ENCODE data around the gene HTRA1. TPM values are rescaled to one million over a fixed set of nuclear protein-coding genes. Genes with fewer than 3 reads are reported as not detected.

Gene HTRA1
- total RNA-seq, 8 experiments from 2014 or later, result 0.55 to 186 (median 5.3) TPM

DNA sequence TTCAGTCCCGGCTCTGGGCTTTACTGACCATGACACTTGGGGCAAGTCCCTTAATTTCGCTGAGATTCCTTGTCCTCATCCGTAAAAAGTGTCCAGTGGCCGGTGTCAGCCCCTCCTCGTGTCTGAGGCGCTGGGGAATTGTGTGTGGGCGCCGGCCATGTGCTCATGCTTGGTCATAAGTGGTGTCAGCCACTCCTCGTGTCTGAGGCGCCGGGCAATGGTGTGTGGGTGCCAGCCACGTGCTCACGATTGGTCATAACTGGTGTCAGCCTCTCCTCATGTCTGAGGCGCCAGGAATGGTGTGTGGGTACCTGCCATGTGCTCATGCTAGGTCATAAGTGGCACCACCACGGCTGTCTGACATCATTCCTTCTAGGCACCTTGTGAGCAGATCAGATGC lies 58.5 kb downstream of the HTRA1 start:
- 70 to 100% (median 86%) methylated on average over 1 to 7 of the region's 15 CpGs; no CpG with 5 or more reads in 6 of the 10 experiments for WGBS, 10 experiments
- ATAC-seq (replicated peaks in 6 of 8), result no peak
- Histone ChIP-seq H3K4me3 (no peak overlapping the region), H3K4me1 (replicated peaks in 1 of 2) (no peaks in the 10 kb centered on the region), H3K27ac (no peak overlapping the region)
- in situ Hi-C loops (cut with MboI; ENCODE audit: low pct_unique_long_range_greater_than_20kb in 2 of 9, low sequenced_read_pairs in 9 of 9, unreplicated experiment in 9 of 9), result no loop called here

DNA sequence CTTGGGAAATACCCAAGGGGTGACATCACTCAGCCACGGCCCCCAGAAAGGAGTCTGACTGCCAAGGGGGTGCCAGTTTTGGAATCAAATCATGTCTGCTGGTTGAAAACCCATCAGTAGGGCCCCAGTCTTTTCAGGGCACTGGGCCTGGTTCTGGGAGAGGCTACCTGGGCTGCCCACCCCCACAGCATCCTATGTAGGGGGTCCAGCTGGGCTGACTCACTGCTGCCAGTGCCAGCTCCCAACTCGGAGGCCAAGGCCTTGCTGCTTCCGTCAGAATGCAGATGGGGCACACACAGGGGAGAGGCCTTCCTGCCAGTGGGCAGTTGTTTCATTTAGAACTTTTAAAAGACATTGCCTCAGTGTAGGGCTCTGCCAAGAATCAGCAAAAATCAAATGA lies 59.7 kb downstream of the HTRA1 start:
- 50 to 93% (median 64%) methylated on average over 1 to 3 of the region's 3 CpGs; no CpG with 5 or more reads in 6 of the 10 experiments for WGBS, 10 experiments
- in situ Hi-C loops (cut with MboI; ENCODE audit: low pct_unique_long_range_greater_than_20kb in 2 of 9, low sequenced_read_pairs in 9 of 9, unreplicated experiment in 9 of 9), result no loop called here
- Histone ChIP-seq H3K27ac (no peak overlapping the region), H3K4me3 (no peak overlapping the region), H3K4me1 (replicated peaks in 1 of 2) (no peaks in the 10 kb centered on the region)
- no peak for ATAC-seq (replicated peaks in 6 of 8)

DNA sequence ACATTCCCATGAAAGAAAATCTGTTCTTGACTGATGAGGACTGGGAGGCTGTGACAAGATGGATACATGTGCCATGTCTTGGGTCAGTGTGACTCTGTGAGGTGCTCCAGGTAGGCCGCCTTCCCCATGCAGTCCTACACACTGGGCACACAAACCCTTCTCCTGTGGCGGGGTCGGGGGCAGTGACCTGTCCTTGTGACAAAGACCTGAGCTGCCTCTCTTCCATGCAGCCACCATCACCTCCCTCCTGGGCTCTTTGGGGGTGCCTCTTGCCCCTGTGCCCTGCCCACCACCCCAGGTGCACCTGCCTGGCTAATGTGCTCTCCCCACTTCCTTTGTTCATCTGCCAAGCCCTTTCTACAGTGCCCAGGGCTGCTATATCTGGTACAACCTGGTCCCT lies 63.5 kb downstream of the HTRA1 start:
- ATAC-seq (replicated peaks in 6 of 8), result no peak
- in situ Hi-C loops (cut with MboI; ENCODE audit: low pct_unique_long_range_greater_than_20kb in 2 of 9, low sequenced_read_pairs in 9 of 9, unreplicated experiment in 9 of 9), result no loop called here
- 80 to 100% (median 95%) methylated on average over 1 to 2 of the region's 3 CpGs; no CpG with 5 or more reads in 6 of the 10 experiments for WGBS, 10 experiments

DNA sequence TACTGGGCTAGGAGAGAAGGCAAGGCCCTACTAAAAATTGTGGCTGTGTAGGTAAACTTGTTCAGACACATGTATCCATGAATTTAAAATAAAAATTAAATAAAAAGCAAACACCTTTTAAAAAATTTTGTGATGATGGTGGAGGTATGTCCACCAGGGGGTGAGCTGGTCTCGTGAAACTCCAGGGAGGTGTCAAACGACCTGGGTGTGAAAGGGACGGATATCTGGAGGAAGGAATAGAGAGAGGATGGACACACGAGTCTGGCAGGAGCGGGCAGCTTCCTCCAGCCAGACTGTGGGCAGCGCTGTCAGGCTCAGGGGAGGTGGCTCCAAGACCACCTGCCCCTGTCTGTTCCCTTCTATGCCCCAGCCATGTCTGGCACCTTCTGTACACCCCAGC lies 64.4 kb downstream of the HTRA1 start:
- ATAC-seq (replicated peaks in 6 of 8), result peak in 3 of 8 experiments; percentile 31 to 42 (median 31)
- Histone ChIP-seq H3K27ac (no peak overlapping the region), H3K4me3 (no peak overlapping the region), H3K4me1 (replicated peaks in 1 of 2) (no peaks in the 10 kb centered on the region)
- in situ Hi-C loops (cut with MboI; ENCODE audit: low pct_unique_long_range_greater_than_20kb in 2 of 9, low sequenced_read_pairs in 9 of 9, unreplicated experiment in 9 of 9), result no loop called here
- WGBS, 10 experiments, result 7 to 59% (median 29%) methylated on average over 2 to 6 of the region's 6 CpGs; no CpG with 5 or more reads in 3 of the 10 experiments

More for the DNA sequence above, 63.5 kb downstream of the HTRA1 start:
- H3K4me1 ChIP-seq (replicated peaks in 1 of 2), result no peaks in the 10 kb centered on the region
- no peak overlapping the region for H3K4me3 ChIP-seq
- H3K27ac ChIP-seq, result no peak overlapping the region

DNA sequence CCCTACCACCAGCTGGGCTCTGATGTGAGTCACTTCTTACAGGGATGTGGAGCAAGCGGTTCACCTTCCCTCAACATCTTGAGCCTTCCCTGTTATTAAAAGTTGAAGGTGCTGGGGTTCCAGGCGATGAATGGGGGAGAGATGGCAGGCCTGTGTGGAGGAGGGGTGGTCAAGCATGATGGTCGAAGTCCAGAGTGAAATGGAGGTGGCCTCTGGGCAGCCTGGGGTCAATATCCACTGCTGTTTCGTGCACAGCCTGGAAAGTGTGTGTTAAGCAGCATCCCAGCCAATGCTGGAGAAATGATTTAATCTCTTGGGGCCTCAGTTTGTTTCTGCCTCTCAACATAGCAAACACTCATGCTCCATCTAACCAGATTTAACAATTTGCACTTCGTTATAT lies 65.5 kb downstream of the HTRA1 start:
- Histone ChIP-seq H3K4me1 (replicated peaks in 1 of 2) (no peaks in the 10 kb centered on the region), H3K4me3 (no peak overlapping the region), H3K27ac (no peak overlapping the region)
- WGBS, 10 experiments, result 7 to 69% (median 40%) methylated on average over 1 to 4 of the region's 5 CpGs; no CpG with 5 or more reads in 2 of the 10 experiments
- in situ Hi-C loops (cut with MboI; ENCODE audit: low pct_unique_long_range_greater_than_20kb in 2 of 9, low sequenced_read_pairs in 9 of 9, unreplicated experiment in 9 of 9), result no loop called here
- ATAC-seq (replicated peaks in 6 of 8), result peak in 2 of 8 experiments; percentile 20 to 30

DNA sequence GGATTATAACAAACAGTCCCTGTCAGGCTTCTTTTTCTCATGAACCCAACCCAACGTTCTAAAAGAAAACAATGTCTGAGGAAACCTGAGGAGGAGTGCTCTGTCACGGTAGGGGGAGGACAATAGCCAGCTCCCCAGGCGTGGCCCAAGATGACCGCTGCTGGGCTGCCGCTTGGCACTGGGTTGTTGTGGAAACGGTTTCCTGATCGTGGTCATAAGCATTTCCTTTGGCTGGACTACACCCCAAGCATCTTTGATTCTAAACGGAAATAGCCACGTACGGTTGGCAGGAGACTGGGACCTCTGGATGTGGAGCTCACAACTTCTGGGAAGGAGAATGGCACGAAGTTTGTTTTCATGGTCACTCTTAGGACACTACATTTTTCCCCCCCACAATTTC lies 68.8 kb downstream of the HTRA1 start:
- 20 to 87% (median 60%) methylated on average over 1 to 5 of the region's 11 CpGs; no CpG with 5 or more reads in 4 of the 10 experiments for WGBS, 10 experiments
- in situ Hi-C loops (cut with MboI; ENCODE audit: low pct_unique_long_range_greater_than_20kb in 2 of 9, low sequenced_read_pairs in 9 of 9, unreplicated experiment in 9 of 9), result no loop called here
- Histone ChIP-seq H3K4me1 (replicated peaks in 1 of 2) (no peaks in the 10 kb centered on the region), H3K27ac (no peak overlapping the region), H3K4me3 (no peak overlapping the region)
- ATAC-seq (replicated peaks in 6 of 8), result peak in 2 of 8 experiments; percentile 43 to 88

DNA sequence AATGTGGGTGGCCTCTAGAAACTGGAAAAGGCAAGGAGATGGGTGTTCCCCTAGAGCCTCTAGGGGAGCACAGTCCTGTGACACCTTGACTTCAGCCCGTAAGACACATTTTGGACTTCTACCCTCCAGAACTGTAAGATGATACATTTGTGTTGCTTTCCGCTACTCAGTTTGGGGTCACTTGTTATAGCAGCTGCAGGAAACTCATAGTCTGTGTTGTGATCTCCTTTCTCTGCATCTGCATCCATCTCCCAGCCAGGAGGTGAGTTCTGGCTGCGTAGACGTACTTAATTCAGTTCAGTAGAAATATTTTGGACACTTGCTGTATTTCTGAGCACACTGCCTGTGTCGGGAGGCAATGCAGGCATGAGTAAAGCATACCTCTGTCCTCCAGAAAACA lies 69.9 kb downstream of the HTRA1 start:
- ATAC-seq (replicated peaks in 6 of 8), result no peak
- no peaks in the 10 kb centered on the region for H3K4me1 ChIP-seq (replicated peaks in 1 of 2)
- in situ Hi-C loops (cut with MboI; ENCODE audit: low pct_unique_long_range_greater_than_20kb in 2 of 9, low sequenced_read_pairs in 9 of 9, unreplicated experiment in 9 of 9), result no loop called here
- no peak overlapping the region for H3K4me3 ChIP-seq
- WGBS, 10 experiments, result 33 to 96% (median 81%) methylated on average over 2 to 5 of the region's 5 CpGs; no CpG with 5 or more reads in 2 of the 10 experiments
- no peak overlapping the region for H3K27ac ChIP-seq

DNA sequence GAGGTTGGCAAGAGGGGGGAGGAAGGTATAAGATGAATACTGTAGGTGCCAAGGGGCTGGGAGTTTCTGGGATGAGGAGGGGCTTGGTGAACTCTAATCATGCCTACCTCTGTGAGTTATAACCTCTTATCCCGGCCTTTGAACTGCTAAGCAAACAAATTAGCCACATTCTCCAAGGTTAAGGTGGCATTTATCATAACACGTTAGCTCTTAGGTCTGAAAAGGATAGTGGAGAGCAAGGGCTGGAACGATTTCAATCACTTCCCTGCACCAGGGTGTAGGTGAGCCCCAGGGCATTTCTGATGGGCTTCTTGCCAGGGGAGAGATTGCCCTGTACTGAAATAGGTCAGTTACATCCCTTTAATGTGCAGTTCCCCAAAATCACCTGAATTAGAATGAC lies 70.6 kb downstream of the HTRA1 start:
- ATAC-seq (replicated peaks in 6 of 8), result peak in 1 of 8 experiments; percentile 54
- in situ Hi-C loops (cut with MboI; ENCODE audit: low pct_unique_long_range_greater_than_20kb in 2 of 9, low sequenced_read_pairs in 9 of 9, unreplicated experiment in 9 of 9), result no loop called here
- 0 to 41% (median 27%) methylated on average over 1 to 3 of the region's 3 CpGs; no CpG with 5 or more reads in 3 of the 10 experiments for WGBS, 10 experiments
- H3K4me1 ChIP-seq (replicated peaks in 1 of 2), result no peaks in the 10 kb centered on the region
- H3K4me3 ChIP-seq, result no peak overlapping the region
- H3K27ac ChIP-seq, result no peak overlapping the region

DNA sequence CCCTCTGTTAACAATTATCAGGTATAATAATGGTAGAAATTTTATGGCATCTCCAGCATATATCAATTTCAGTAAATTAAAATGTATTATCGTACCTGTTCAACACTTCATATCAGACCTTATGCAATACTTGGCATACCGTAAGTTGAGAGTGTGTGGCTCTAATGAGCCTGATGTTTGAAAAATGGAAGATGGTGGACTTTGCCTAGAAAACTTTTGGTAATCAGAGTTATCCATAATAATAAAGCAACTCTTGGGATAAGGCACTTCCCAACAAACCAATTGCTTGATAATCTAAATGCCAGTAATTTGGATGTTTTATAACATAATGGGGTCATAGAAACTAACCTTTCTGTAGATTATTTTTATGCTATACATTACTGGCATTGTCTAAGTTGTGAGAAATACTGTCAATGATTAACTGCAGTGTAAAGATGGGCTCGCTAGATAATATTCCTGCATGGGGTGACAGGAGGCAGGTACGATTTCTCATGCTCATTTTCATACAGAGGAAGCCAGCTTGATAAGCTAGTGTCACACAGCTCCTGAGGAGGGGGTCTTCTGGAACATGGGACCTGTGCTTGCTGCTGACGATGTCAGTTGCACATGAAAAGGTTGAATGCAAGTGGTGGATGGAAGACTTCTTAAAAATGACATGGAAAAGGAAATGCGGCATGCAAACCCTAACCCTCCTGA lies 71.4 kb downstream of the HTRA1 start:
- Histone ChIP-seq H3K4me3 (no peak overlapping the region), H3K4me1 (replicated peaks in 1 of 2) (no peaks in the 10 kb centered on the region), H3K27ac (no peak overlapping the region)
- 71 to 100% (median 83%) methylated on average over 2 to 6 of the region's 6 CpGs; no CpG with 5 or more reads in 1 of the 10 experiments for WGBS, 10 experiments
- in situ Hi-C loops (cut with MboI; ENCODE audit: low pct_unique_long_range_greater_than_20kb in 2 of 9, low sequenced_read_pairs in 9 of 9, unreplicated experiment in 9 of 9), result no loop called here
- ATAC-seq (replicated peaks in 6 of 8), result no peak

DNA sequence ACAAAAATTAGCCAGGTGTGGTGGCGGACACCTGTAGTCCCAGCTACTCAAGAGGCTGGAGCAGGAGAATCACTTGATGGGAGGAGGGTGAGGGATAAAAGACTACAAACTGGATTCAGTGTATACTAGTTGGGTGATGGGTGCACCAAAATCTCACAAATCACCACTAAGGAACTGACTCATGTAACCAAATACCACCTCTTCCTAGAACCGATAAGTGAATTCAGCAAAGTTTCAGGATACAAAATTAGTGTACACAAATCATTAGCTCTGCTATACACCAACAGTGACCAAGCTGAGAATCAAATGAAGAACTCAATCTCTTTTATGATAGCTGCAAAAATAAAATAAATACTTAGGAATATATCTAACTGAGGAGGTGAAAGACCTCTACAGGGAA lies 76.2 kb downstream of the HTRA1 start:
- Histone ChIP-seq H3K4me3 (no peak overlapping the region), H3K4me1 (replicated peaks in 1 of 2) (no peaks in the 10 kb centered on the region), H3K27ac (no peak overlapping the region)
- ATAC-seq (replicated peaks in 6 of 8), result no peak
- in situ Hi-C loops (cut with MboI; ENCODE audit: low pct_unique_long_range_greater_than_20kb in 2 of 9, low sequenced_read_pairs in 9 of 9, unreplicated experiment in 9 of 9), result no loop called here
- WGBS, 10 experiments, result 71 to 100% (median 97%) methylated on average over 1 to 2 of the region's 2 CpGs; no CpG with 5 or more reads in 2 of the 10 experiments

DNA sequence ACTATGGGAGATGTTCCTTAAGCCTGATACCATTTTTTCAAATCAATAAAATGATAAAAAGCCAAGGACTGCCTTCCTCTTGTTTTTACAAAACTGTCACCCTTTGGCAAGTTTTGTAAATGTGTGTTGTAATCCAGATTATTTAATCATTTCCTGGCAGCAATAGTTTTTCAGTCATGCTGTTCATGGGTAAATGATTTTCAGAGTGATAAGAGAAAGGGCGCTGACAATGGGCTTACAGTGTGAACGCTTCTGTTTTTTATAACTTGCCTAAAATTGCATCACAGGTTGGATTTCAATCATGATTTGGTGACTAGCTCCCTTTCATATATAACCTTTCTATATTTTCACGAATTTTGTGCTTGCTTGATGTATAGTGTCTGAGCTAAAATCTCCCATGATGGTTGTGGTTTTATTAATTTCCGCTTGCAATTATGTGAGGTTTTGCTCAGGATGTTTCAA lies 80.2 kb downstream of the HTRA1 start:
- no peak for ATAC-seq (replicated peaks in 6 of 8)
- no peak overlapping the region for H3K4me3 ChIP-seq
- in situ Hi-C loops (cut with MboI; ENCODE audit: low pct_unique_long_range_greater_than_20kb in 2 of 9, low sequenced_read_pairs in 9 of 9, unreplicated experiment in 9 of 9), result no loop called here
- WGBS, 10 experiments, result 34 to 87% (median 73%) methylated on average over 3 to 4 of the region's 4 CpGs; no CpG with 5 or more reads in 1 of the 10 experiments
- H3K4me1 ChIP-seq (replicated peaks in 1 of 2), result no peaks in the 10 kb centered on the region
- no peak overlapping the region for H3K27ac ChIP-seq

DNA sequence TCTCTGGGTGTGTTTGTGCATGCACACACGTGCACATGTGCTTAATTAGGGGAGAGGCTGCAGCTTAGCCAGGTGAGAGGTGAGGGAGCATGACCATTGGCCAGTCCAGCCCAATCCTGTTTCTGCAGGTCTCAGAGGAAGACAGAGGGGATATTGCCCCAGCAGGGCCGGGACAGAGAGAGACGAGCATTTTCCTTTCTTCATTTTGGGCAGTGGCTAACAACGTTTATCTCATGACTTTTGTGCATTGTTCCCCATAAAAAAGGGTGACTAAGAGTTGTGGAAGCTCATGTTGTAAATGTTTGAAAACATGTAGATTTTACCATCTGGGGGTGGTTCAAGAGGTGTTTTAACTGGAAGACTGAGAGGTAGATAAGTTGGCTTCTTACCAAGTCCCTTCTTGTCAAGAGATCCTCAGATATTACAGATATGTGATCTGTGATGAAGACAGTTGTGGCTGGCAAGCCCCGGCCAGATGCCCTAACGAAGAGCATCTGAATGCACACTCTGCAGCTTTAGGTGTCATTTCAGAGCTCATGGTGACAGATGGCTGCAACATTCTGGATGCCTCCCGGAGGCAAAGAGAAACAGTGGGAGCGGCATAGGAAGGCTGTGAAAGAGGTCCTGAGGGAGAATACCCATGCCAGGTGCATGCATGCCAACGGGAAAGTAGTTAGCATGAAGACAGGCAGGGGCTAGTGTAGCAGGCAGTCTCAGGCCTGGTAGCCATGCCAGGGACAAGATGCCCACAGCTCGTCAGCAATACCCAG lies 82.5 kb downstream of the HTRA1 start:
- 20 to 97% (median 63%) methylated on average over 1 to 8 of the region's 10 CpGs; no CpG with 5 or more reads in 1 of the 10 experiments for WGBS, 10 experiments
- ATAC-seq (replicated peaks in 6 of 8), result no peak
- no peak overlapping the region for H3K27ac ChIP-seq
- in situ Hi-C loops (cut with MboI; ENCODE audit: low pct_unique_long_range_greater_than_20kb in 2 of 9, low sequenced_read_pairs in 9 of 9, unreplicated experiment in 9 of 9), result no loop called here
- H3K4me3 ChIP-seq, result no peak overlapping the region
- no peaks in the 10 kb centered on the region for H3K4me1 ChIP-seq (replicated peaks in 1 of 2)

DNA sequence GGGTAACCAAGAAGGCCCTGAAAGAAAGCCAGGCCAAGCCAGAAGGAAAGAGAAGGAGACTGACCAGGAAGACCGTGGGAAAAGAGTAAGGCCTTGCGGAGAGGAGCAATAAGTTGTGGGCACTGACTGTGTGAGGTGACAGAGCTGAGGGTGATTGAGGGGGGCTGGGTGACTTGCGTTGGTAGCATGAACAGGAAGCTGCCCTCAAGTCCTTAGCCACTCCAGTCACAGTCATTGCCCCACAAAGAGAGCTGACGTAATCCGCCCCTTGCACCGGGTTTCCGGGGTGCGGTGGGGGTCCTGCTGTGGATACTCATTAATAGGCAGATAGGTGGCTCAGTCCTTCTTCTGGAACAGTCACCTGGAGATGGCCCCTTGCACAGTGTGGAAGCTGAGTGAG lies 83.1 kb downstream of the HTRA1 start:
- no peak overlapping the region for H3K27ac ChIP-seq
- H3K4me1 ChIP-seq (replicated peaks in 1 of 2), result no peaks in the 10 kb centered on the region
- no peak for ATAC-seq (replicated peaks in 6 of 8)
- in situ Hi-C loops (cut with MboI; ENCODE audit: low pct_unique_long_range_greater_than_20kb in 2 of 9, low sequenced_read_pairs in 9 of 9, unreplicated experiment in 9 of 9), result no loop called here
- no peak overlapping the region for H3K4me3 ChIP-seq
- 95% methylated on average over 6 of the region's 8 CpGs; no CpG with 5 or more reads in 9 of the 10 experiments for WGBS, 10 experiments

Data from motor neuron (in vitro differentiated cells).